ENCODE results near the gene EMD.

The EMD gene

GRCh38 chrX:154353172-154353843 lies 25.8 kb upstream of the EMD start:
- Histone ChIP-seq H3K4me1 (ENCODE audit: control insufficient read depth, insufficient read depth, low read depth, low read length) (peaks cover 35% of the 10 kb centered on the region), H3K27me3 (ENCODE audit: control insufficient read depth in 1 of 2, insufficient read depth in 1 of 2, low read length in 2 of 2) (no peaks in the 10 kb centered on the region), H3K4me3 (ENCODE audit: insufficient read depth in 1 of 2, low read depth in 1 of 2, low read length in 2 of 2) (no peak overlapping the region), H3K4me2 (ENCODE audit: low read length, poor library complexity, severe bottlenecking) (no peak overlapping the region), H2AK5ac (ENCODE audit: low read length, severe bottlenecking) (no peak overlapping the region), H3K36me3 (ENCODE audit: control insufficient read depth in 1 of 2, insufficient read depth in 2 of 2, low read depth in 1 of 2, low read length in 2 of 2) (peaks cover 89 to 100% of the 10 kb centered on the region in 2 experiments), H3K79me1 (replicated peaks; ENCODE audit: low read length, poor library complexity, severe bottlenecking) (no peaks in the 10 kb centered on the region), H2BK15ac (ENCODE audit: low read depth, poor library complexity, severe bottlenecking) (no peak overlapping the region), H3K9ac (ENCODE audit: low read length) (no peak overlapping the region), H2AFZ (ENCODE audit: low read depth, low read length) (no peak overlapping the region), H3K14ac (ENCODE audit: low read length in 2 of 2) (no peak overlapping the region), H3K18ac (ENCODE audit: low read depth in 1 of 2, low read length in 2 of 2) (no peak overlapping the region), H2BK120ac (ENCODE audit: low read depth, low read length) (no peak overlapping the region), H3K23ac (ENCODE audit: low read length in 2 of 2) (no peak overlapping the region), H3K9me3 (ENCODE audit: control insufficient read depth, low read length) (no peaks in the 10 kb centered on the region), H4K8ac (ENCODE audit: low read length) (no peak overlapping the region), H2BK5ac (ENCODE audit: low read depth, low read length, poor library complexity, severe bottlenecking) (no peak overlapping the region), H2BK12ac (ENCODE audit: low read length in 2 of 2) (no peak overlapping the region), H3K4ac (ENCODE audit: low read depth in 1 of 2, low read length in 2 of 2) (no peak overlapping the region), H4K91ac (ENCODE audit: low read length) (peak overlapping the region; percentile 16), H3K27ac (ENCODE audit: low read length, poor library complexity, severe bottlenecking) (no peak overlapping the region)
- no peak for DNase-seq
- 93% methylated on average over 24 of the region's 24 CpGs for WGBS

GRCh38 chrX:154354013-154354412 lies 25.1 kb upstream of the EMD start:
- Histone ChIP-seq H2BK12ac (ENCODE audit: low read length in 2 of 2) (no peak overlapping the region), H3K23ac (ENCODE audit: low read length in 2 of 2) (no peak overlapping the region), H4K91ac (ENCODE audit: low read length) (no peak overlapping the region), H2BK15ac (ENCODE audit: low read depth, poor library complexity, severe bottlenecking) (no peak overlapping the region), H3K4me3 (ENCODE audit: insufficient read depth in 1 of 2, low read depth in 1 of 2, low read length in 2 of 2) (no peak overlapping the region), H3K9ac (ENCODE audit: low read length) (no peak overlapping the region), H3K18ac (ENCODE audit: low read depth in 1 of 2, low read length in 2 of 2) (no peak overlapping the region), H2AFZ (ENCODE audit: low read depth, low read length) (no peak overlapping the region), H3K9me3 (ENCODE audit: control insufficient read depth, low read length) (no peaks in the 10 kb centered on the region), H3K79me1 (replicated peaks; ENCODE audit: low read length, poor library complexity, severe bottlenecking) (no peaks in the 10 kb centered on the region), H2BK5ac (ENCODE audit: low read depth, low read length, poor library complexity, severe bottlenecking) (no peak overlapping the region), H3K27ac (ENCODE audit: low read length, poor library complexity, severe bottlenecking) (no peak overlapping the region), H4K8ac (ENCODE audit: low read length) (no peak overlapping the region), H3K4me2 (ENCODE audit: low read length, poor library complexity, severe bottlenecking) (no peak overlapping the region), H3K27me3 (ENCODE audit: control insufficient read depth in 1 of 2, insufficient read depth in 1 of 2, low read length in 2 of 2) (no peaks in the 10 kb centered on the region), H3K4ac (ENCODE audit: low read depth in 1 of 2, low read length in 2 of 2) (no peak overlapping the region), H2BK120ac (ENCODE audit: low read depth, low read length) (no peak overlapping the region), H2AK5ac (ENCODE audit: low read length, severe bottlenecking) (no peak overlapping the region), H3K14ac (ENCODE audit: low read length in 2 of 2) (no peak overlapping the region), H3K36me3 (ENCODE audit: control insufficient read depth in 1 of 2, insufficient read depth in 2 of 2, low read depth in 1 of 2, low read length in 2 of 2) (peaks cover 91 to 100% of the 10 kb centered on the region in 2 experiments), H3K4me1 (ENCODE audit: control insufficient read depth, insufficient read depth, low read depth, low read length) (peaks cover 31% of the 10 kb centered on the region)
- no peak for DNase-seq
- 87% methylated on average over 5 of the region's 14 CpGs for WGBS

- no peak overlapping the region for H2AK5ac ChIP-seq (ENCODE audit: low read length, severe bottlenecking)
- no peak overlapping the region for H2BK120ac ChIP-seq (ENCODE audit: low read depth, low read length)
- no peak overlapping the region for H2AFZ ChIP-seq (ENCODE audit: low read depth, low read length)
- H3K23ac ChIP-seq (ENCODE audit: low read length in 2 of 2), result no peak overlapping the region
- no peak overlapping the region for H4K8ac ChIP-seq (ENCODE audit: low read length)
- H3K79me1 ChIP-seq (replicated peaks; ENCODE audit: low read length, poor library complexity, severe bottlenecking), result no peaks in the 10 kb centered on the region
- H4K91ac ChIP-seq (ENCODE audit: low read length), result no peak overlapping the region
- H3K27ac ChIP-seq (ENCODE audit: low read length, poor library complexity, severe bottlenecking), result no peak overlapping the region
- DNase-seq, result no peak
- peaks cover 28% of the 10 kb centered on the region for H3K4me1 ChIP-seq (ENCODE audit: control insufficient read depth, insufficient read depth, low read depth, low read length)
- no peak overlapping the region for H3K4me2 ChIP-seq (ENCODE audit: low read length, poor library complexity, severe bottlenecking)
- peaks cover 91 to 100% of the 10 kb centered on the region in 2 experiments for H3K36me3 ChIP-seq (ENCODE audit: control insufficient read depth in 1 of 2, insufficient read depth in 2 of 2, low read depth in 1 of 2, low read length in 2 of 2)
- no peak overlapping the region for H2BK15ac ChIP-seq (ENCODE audit: low read depth, poor library complexity, severe bottlenecking)
- no peak overlapping the region for H3K4ac ChIP-seq (ENCODE audit: low read depth in 1 of 2, low read length in 2 of 2)
- no peak overlapping the region for H2BK5ac ChIP-seq (ENCODE audit: low read depth, low read length, poor library complexity, severe bottlenecking)
- no peak overlapping the region for H3K18ac ChIP-seq (ENCODE audit: low read depth in 1 of 2, low read length in 2 of 2)
- H3K14ac ChIP-seq (ENCODE audit: low read length in 2 of 2), result no peak overlapping the region
- no peak overlapping the region for H3K9ac ChIP-seq (ENCODE audit: low read length)
- H3K4me3 ChIP-seq (ENCODE audit: insufficient read depth in 1 of 2, low read depth in 1 of 2, low read length in 2 of 2), result no peak overlapping the region
- H3K27me3 ChIP-seq (ENCODE audit: control insufficient read depth in 1 of 2, insufficient read depth in 1 of 2, low read length in 2 of 2), result no peaks in the 10 kb centered on the region
- H3K9me3 ChIP-seq (ENCODE audit: control insufficient read depth, low read length), result no peaks in the 10 kb centered on the region
- no peak overlapping the region for H2BK12ac ChIP-seq (ENCODE audit: low read length in 2 of 2)
- 96% methylated on average over 12 of the region's 13 CpGs for WGBS
Measured at GRCh38 chrX:154354516-154354915, 24.6 kb upstream of the EMD start.

- DNase-seq, result no peak
- H4K8ac ChIP-seq (ENCODE audit: low read length), result no peak overlapping the region
- no peak overlapping the region for H2AK5ac ChIP-seq (ENCODE audit: low read length, severe bottlenecking)
- no peak overlapping the region for H3K14ac ChIP-seq (ENCODE audit: low read length in 2 of 2)
- peaks cover 25% of the 10 kb centered on the region for H3K4me1 ChIP-seq (ENCODE audit: control insufficient read depth, insufficient read depth, low read depth, low read length)
- H3K79me1 ChIP-seq (replicated peaks; ENCODE audit: low read length, poor library complexity, severe bottlenecking), result no peaks in the 10 kb centered on the region
- H3K36me3 ChIP-seq (ENCODE audit: control insufficient read depth in 1 of 2, insufficient read depth in 2 of 2, low read depth in 1 of 2, low read length in 2 of 2), result peaks cover 91 to 100% of the 10 kb centered on the region in 2 experiments
- no peak overlapping the region for H3K4me3 ChIP-seq (ENCODE audit: insufficient read depth in 1 of 2, low read depth in 1 of 2, low read length in 2 of 2)
- no peak overlapping the region for H2BK15ac ChIP-seq (ENCODE audit: low read depth, poor library complexity, severe bottlenecking)
- no peak overlapping the region for H2AFZ ChIP-seq (ENCODE audit: low read depth, low read length)
- H3K23ac ChIP-seq (ENCODE audit: low read length in 2 of 2), result no peak overlapping the region
- H3K4me2 ChIP-seq (ENCODE audit: low read length, poor library complexity, severe bottlenecking), result no peak overlapping the region
- no peak overlapping the region for H2BK120ac ChIP-seq (ENCODE audit: low read depth, low read length)
- no peak overlapping the region for H2BK12ac ChIP-seq (ENCODE audit: low read length in 2 of 2)
- H3K27me3 ChIP-seq (ENCODE audit: control insufficient read depth in 1 of 2, insufficient read depth in 1 of 2, low read length in 2 of 2), result no peaks in the 10 kb centered on the region
- no peak overlapping the region for H3K4ac ChIP-seq (ENCODE audit: low read depth in 1 of 2, low read length in 2 of 2)
- no peak overlapping the region for H3K18ac ChIP-seq (ENCODE audit: low read depth in 1 of 2, low read length in 2 of 2)
- H3K9me3 ChIP-seq (ENCODE audit: control insufficient read depth, low read length), result no peaks in the 10 kb centered on the region
- 92% methylated on average over 26 of the region's 30 CpGs for WGBS
- H4K91ac ChIP-seq (ENCODE audit: low read length), result no peak overlapping the region
- no peak overlapping the region for H3K9ac ChIP-seq (ENCODE audit: low read length)
- H2BK5ac ChIP-seq (ENCODE audit: low read depth, low read length, poor library complexity, severe bottlenecking), result no peak overlapping the region
- no peak overlapping the region for H3K27ac ChIP-seq (ENCODE audit: low read length, poor library complexity, severe bottlenecking)
Measured at GRCh38 chrX:154355094-154355775, 23.9 kb upstream of the EMD start.

Measured in mesenchymal stem cell (in vitro differentiated cells and primary cell).